Hematopoietic multipotent progenitor cell treated with erythropoietin and hydrocortisone succinate and interleukin-3 and kit ligand, for 4 days (in vitro differentiated cells): Measurements from ENCODE around the gene FKBP9.
"Not testable (repeated sequence)": the region's sequence is repeated elsewhere in the genome, so short reads cannot be mapped to it uniquely, and the experiment has no call there.

Source experiments
- DNase-seq: peaks from one replicate; pipeline ENCODE4 v3.0.0-alpha.2; 2015

Gene FKBP9

GRCh38 chr7:32957326-32958045 is at the start of gene FKBP9:
Gene FKBP9, plus strand, starts transcription at chr7:32957440. Its CDS starts 134 bp downstream, at chr7:32957574.
- peak; percentile 91 for DNase-seq

- DNase-seq: no peak
These were observed 47.0 kb upstream of the FKBP9 start for GRCh38 chr7:32910195-32910594.

- no peak for DNase-seq
These were observed 43.1 kb upstream of the FKBP9 start for GRCh38 chr7:32914184-32914583.

- no peak for DNase-seq
These were observed 42.2 kb upstream of the FKBP9 start for GRCh38 chr7:32915041-32915536.

GRCh38 chr7:32916006-32916405 is 41.2 kb upstream of the FKBP9 start:
- DNase-seq: no peak

GRCh38 chr7:32916994-32917393 is 40.2 kb upstream of the FKBP9 start:
- DNase-seq: not testable (repeated sequence)

GRCh38 chr7:32921896-32922295 is 35.3 kb upstream of the FKBP9 start:
- DNase-seq: no peak

- no peak for DNase-seq
These were observed 28.4 kb upstream of the FKBP9 start for GRCh38 chr7:32928785-32929298.

GRCh38 chr7:32929430-32930143 is 27.7 kb upstream of the FKBP9 start:
- no peak for DNase-seq

GRCh38 chr7:32930378-32930777 is 26.9 kb upstream of the FKBP9 start:
- no peak for DNase-seq

- DNase-seq: no peak
These were observed 21.7 kb upstream of the FKBP9 start for GRCh38 chr7:32935558-32935957.

- peak; percentile 25 for DNase-seq
These were observed 20.6 kb upstream of the FKBP9 start for GRCh38 chr7:32936689-32937088.

GRCh38 chr7:32937344-32938174 is 19.7 kb upstream of the FKBP9 start:
- DNase-seq: peak; percentile 37

GRCh38 chr7:32941181-32941580 is 16.1 kb upstream of the FKBP9 start:
- DNase-seq: no peak

GRCh38 chr7:32941681-32942414 is 15.4 kb upstream of the FKBP9 start:
- peak; percentile 59 for DNase-seq

GRCh38 chr7:32942415-32943251 is 14.6 kb upstream of the FKBP9 start:
- peak; percentile 91 for DNase-seq

- DNase-seq: no peak
These were observed 13.8 kb upstream of the FKBP9 start for GRCh38 chr7:32943252-32944030.

- no peak for DNase-seq
These were observed 9.7 kb upstream of the FKBP9 start for GRCh38 chr7:32947420-32947983.

- no peak for DNase-seq
These were observed 9.0 kb upstream of the FKBP9 start for GRCh38 chr7:32948202-32948601.

- no peak for DNase-seq
These were observed 4.4 kb upstream of the FKBP9 start for GRCh38 chr7:32952876-32953275.
